ENCODE data around the gene ATPAF1.

GRCh38 chr1:46615735-46616134 is 52.4 kb downstream of the ATPAF1 start:
- TF ChIP-seq POLR2AphosphoS5 (IDR thresholded peaks at IDR 0.05; ENCODE audit: low read depth, low read length) (no peak), TAF1 (IDR thresholded peaks at IDR 0.05; ENCODE audit: low read depth, low read length) (no peak), POLR2A (IDR thresholded peaks at IDR 0.05; ENCODE audit: low read depth, low read length) (no peak), SPI1 (IDR thresholded peaks at IDR 0.05; ENCODE audit: low read depth, low read length) (no peak), PAX5 (IDR thresholded peaks at IDR 0.05; ENCODE audit: insufficient read depth, low read length, severe bottlenecking) (no peak)

Data from GM12891 (cell line).